ENCODE results near the gene SRA1. TPM values are rescaled to one million over a fixed set of nuclear protein-coding genes. Genes with fewer than 3 reads are reported as not detected.
A peak's percentile ranks its signal among the peaks of the same experiment; 100 is the strongest.

The SRA1 gene
- total RNA-seq, 2 experiments from 2014 or later = 34.4 to 36.9 TPM

DNA sequence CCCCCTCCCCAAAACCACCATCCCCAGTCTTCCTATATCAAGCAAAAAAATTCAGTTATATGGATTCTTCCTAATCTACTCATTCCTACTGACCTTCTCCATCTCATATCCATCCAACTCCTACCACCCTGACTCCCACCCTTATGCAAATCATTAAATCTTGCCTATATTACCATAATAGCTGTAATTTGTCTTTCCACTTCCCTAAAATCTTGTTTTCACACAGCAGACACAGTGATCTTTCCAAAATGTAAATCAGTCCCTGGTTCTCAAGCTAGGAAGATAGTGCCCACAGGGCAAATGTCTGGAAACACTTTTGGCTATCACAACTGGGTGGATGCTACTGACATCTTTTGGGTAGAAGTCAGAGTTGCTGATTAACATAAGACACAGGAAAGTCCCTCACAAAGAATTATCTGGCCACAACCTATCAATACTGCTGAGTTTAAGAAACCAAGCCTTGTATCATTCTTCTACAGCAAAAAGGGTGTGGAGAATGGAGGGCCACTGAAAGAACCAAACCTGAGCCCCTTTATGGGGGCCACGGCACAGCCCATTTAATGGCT lies 1.4 kb downstream of the SRA1 start:
- POLR2A ChIA-PET = interaction anchor here (0.6 kb wide), 1 partner anchor 135 kb away, joined by 5 read pairs; the partner anchor contains the start of genes HARS1 and HARS2
- no peaks in the 10 kb centered on the region for H3K9me3 Mint-ChIP-seq
- DNase-seq (no peak), ATAC-seq (ENCODE audit: low read depth) (no peak)
- no peaks in the 10 kb centered on the region for H3K27me3 Mint-ChIP-seq
- H3K27ac Mint-ChIP-seq = peak overlapping the region; percentile 85
- H3K36me3 Mint-ChIP-seq = peaks cover 36% of the 10 kb centered on the region
- peaks cover 52% of the 10 kb centered on the region for H3K4me1 Mint-ChIP-seq
- peak overlapping the region; percentile 92 for H3K4me3 Mint-ChIP-seq

DNA sequence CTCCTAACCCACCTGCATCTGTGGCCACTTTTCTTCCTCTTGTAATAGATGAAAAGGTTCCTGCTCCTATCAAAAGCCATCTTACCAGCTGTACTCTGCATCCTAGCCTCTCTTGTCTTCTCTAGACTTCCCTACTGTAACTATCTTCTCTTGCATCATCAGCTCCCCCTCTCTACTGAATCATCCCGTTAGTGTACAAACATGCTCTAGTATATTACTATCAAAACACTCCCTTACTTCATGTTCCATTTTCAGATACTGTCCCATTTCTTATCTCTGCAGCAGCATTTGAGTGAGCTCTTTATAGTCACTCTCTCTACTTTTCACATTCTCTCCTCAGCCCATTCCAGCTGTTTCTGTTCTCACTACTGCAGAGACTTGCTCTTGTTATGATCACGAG lies 2.8 kb downstream of the SRA1 start:
- Mint-ChIP-seq H3K36me3 (peaks cover 43% of the 10 kb centered on the region), H3K27me3 (no peaks in the 10 kb centered on the region), H3K4me3 (peak overlapping the region; percentile 32), H3K27ac (peak overlapping the region; percentile 44), H3K9me3 (no peaks in the 10 kb centered on the region), H3K4me1 (peaks cover 58% of the 10 kb centered on the region)
- DNase-seq (no peak), ATAC-seq (ENCODE audit: low read depth) (no peak)
- POLR2A ChIA-PET = interaction anchor here (1.2 to 1.8 kb wide), 2 partner anchors 16 to 85 kb away, joined by 3 to 5 read pairs; partner anchors contain the start of gene TMCO6

DNA sequence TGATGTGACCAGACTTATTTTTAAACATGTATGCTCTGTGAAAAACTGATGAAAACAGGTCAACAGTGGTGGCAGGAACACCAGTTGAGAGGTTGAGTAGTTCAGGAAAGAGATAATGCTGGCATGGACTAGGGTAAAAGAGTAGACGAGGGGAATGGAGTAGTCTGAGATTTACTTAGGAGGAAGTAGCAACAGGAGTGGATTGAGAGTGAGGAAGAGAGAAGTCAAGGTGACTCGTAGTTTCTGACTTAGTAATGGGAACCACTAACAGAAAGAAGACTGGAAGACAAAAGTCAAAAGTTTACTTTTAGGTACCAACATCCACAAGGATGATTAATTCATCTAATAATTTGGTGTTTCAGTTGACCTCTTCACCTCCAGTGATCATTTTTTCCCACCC lies 3.6 kb downstream of the SRA1 start:
- POLR2A ChIA-PET = interaction anchor here (0.6 to 1.8 kb wide), 3 partner anchors 65 to 190 kb away, joined by 3 to 5 read pairs (median 3); partner anchors contain the start of gene TMCO6
- ATAC-seq (ENCODE audit: low read depth) = no peak
- Mint-ChIP-seq H3K36me3 (peaks cover 45% of the 10 kb centered on the region), H3K9me3 (no peaks in the 10 kb centered on the region), H3K4me3 (peak overlapping the region; percentile 15), H3K4me1 (peaks cover 63% of the 10 kb centered on the region), H3K27me3 (no peaks in the 10 kb centered on the region), H3K27ac (peak overlapping the region; percentile 44)
- DNase-seq = no peak

DNA sequence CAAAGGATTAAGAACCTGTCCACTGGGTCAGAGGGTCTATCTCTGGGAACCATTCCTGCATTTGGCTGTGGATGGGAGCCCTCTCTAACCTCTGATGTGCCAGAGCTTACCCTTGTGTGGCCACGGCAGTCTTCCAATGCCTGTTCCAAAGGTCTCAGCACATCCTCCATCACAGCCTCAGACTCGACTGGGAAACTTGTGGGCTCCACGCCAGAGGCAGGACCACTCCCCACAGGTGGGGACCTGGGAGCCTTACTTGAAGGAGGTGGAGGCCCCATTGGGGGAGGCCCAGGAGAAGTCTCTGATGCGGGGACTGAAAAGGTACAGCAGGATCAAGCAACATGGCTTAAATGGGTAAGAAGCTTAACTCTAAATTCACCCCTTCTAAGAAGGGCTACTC lies 5.4 kb downstream of the SRA1 start:
- POLR2A ChIA-PET = interaction anchor here (1.1 kb wide), 1 partner anchor 12 kb away, joined by 3 read pairs; the partner anchor contains the start of gene APBB3
- Mint-ChIP-seq H3K9me3 (no peaks in the 10 kb centered on the region), H3K36me3 (peaks cover 45% of the 10 kb centered on the region), H3K27ac (no peak overlapping the region), H3K4me3 (no peak overlapping the region), H3K4me1 (peaks cover 69% of the 10 kb centered on the region), H3K27me3 (no peaks in the 10 kb centered on the region)
- DNase-seq (no peak), ATAC-seq (ENCODE audit: low read depth) (no peak)

DNA sequence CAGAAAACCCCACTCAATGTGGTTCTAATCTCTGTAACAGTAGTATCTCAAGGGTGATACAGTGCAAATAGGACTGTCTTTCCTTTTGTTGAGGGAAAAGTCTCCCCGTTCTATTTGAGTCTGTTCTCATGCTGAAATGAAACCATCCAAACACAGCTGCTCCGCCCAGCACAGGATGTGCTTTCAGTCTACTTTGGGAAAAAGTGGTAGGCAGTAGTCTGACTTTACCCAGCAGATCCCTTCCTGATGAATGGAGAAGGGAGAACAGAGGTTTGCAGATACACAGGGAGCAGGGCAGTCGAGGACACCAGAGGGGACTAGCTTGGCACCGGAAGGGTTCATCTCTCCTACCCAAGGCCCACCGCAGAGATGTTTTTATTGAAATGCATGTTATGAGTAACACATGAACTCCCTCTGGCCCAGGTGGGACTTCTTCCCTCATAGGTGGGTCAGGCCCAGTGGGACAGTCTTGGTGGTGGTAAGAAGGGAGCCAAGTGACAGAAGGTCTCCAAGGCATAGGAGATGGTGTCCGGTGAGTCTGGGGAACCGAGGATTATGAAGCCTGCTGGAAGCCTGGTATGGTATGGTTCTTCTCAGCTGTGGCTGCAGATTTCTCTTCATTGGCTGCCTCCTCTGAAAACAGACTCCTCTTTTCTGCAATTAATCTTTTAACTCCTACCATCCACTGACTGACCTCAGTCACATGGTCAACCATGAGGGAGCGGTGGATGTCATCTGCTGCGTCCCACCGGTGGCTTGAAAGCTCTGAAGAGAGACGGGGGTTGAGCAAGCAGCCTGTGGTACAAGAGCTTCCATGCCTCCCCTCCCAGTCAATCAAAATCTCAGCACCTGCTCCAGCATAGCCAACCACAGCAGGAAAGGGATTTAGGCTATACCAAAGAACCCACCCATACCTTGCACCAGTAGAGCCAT lies 6.9 kb downstream of the SRA1 start:
- peaks cover 36% of the 10 kb centered on the region for H3K36me3 Mint-ChIP-seq
- ATAC-seq (ENCODE audit: low read depth) (no peak), DNase-seq (no peak)
- no peak overlapping the region for H3K4me3 Mint-ChIP-seq
- peak overlapping the region; percentile 85 for H3K27ac Mint-ChIP-seq
- H3K9me3 Mint-ChIP-seq = no peaks in the 10 kb centered on the region
- H3K27me3 Mint-ChIP-seq = no peaks in the 10 kb centered on the region
- POLR2A ChIA-PET = interaction anchor here (0.9 kb wide), 1 partner anchor 18 kb away, joined by 3 read pairs; no protein-coding TSS in a partner anchor
- peaks cover 61% of the 10 kb centered on the region for H3K4me1 Mint-ChIP-seq

DNA sequence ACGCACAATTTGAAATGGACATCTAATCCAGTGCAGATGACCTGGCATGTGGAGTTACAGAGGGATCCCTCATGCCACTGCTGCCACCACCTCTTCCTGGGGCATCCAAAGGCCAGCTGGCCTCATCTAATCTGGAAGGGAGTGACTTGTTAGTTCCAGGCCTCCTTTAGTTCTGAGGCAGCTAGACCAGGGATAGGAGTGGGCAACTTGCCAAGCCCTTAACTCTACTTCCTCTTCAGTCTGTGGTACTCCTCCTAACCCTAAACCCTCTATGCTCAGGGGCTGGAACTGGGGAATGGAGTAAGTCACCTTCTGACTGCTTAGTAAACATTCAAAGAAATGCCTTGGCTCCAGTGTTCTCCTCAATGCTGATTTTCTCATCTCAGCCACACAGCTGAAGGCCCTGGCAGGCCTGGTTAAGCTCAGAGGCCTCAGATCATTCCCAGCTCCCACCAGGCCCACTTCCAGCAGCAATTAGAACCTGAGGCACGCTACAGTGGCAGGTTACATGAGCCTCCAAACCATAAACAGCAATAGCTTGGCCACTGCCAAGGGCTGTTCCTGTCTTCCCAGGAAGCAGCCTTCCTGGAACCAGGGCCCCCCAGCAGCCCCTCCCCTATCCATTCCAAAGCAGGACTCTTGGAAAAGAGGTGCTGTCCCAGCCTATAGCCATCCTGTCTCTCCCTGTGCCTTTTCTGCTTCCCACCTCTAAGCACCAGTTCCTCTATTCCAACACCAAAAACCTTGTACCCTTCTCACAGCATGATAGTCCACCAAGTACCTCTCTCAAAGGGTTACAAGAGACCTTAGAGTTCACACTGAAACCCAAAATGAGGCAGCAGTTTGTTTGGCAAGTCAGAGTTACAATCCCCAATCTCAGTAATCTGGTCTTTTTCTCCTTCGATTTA lies 7.8 kb downstream of the SRA1 start:
- ATAC-seq (ENCODE audit: low read depth) = no peak
- POLR2A ChIA-PET = interaction anchor here (2.7 to 3.5 kb wide), 3 partner anchors 8 to 148 kb away, joined by 20 to 23 read pairs (median 23); partner anchors contain the start of genes ANKHD1, APBB3, SLC35A4 and SRA1
- Mint-ChIP-seq H3K4me3 (peak overlapping the region; percentile 41), H3K9me3 (no peaks in the 10 kb centered on the region), H3K36me3 (peaks cover 38% of the 10 kb centered on the region), H3K27me3 (no peaks in the 10 kb centered on the region), H3K4me1 (peaks cover 53% of the 10 kb centered on the region), H3K27ac (peak overlapping the region; percentile 99)
- DNase-seq = no peak

DNA sequence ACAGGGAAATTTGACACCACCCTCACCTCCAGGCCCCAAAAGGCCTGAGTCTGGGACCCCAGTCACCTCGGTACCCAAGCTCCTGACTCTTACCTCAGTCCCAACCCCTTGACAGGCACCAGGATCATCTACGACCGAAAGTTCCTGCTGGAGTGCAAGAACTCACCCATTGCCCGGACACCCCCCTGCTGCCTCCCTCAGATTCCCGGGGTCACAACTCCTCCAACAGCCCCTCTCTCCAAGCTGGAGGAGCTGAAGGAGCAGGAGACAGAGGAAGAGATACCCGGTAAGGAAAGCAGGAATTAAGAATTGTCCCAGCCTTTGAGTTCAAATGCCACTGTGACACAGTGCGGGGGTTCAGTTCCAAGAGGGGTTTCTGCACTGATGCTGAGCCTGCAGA lies 8.5 kb downstream of the SRA1 start:
- no peak for ATAC-seq (ENCODE audit: low read depth)
- POLR2A ChIA-PET = interaction anchor here (1.0 to 3.5 kb wide), 11 partner anchors 9 to 441 kb away, joined by 3 to 23 read pairs (median 7); partner anchors contain the start of genes ANKHD1, APBB3, CD14 and IK
- Mint-ChIP-seq H3K4me1 (peaks cover 46% of the 10 kb centered on the region), H3K27me3 (no peaks in the 10 kb centered on the region), H3K9me3 (no peaks in the 10 kb centered on the region), H3K4me3 (peak overlapping the region; percentile 87), H3K27ac (peak overlapping the region; percentile 99), H3K36me3 (peaks cover 38% of the 10 kb centered on the region)
- DNase-seq = no peak

DNA sequence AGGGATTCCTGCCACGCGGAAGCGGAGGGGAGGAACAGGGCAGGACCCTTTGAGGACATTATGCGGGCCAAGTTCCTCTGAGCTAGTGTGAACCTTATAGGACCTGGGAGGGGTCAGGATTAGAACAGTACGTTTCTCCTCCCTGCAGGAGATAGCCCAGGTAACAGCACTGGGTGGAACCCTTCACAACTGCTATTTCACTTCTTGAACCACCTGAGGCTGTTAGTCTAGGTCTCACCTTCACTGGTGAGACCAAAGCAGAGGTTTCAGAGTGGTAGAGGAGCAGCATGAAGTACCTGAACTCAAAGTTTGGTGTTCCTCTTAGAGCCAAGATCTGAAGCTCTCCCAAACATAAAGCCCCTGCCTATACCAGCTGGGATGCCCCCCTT lies 9.0 kb downstream of the SRA1 start:
- no peaks in the 10 kb centered on the region for H3K9me3 Mint-ChIP-seq
- peak overlapping the region; percentile 87 for H3K4me3 Mint-ChIP-seq
- ATAC-seq (ENCODE audit: low read depth) = peak; percentile 4
- no peak for DNase-seq
- H3K27ac Mint-ChIP-seq = peak overlapping the region; percentile 99
- H3K27me3 Mint-ChIP-seq = no peaks in the 10 kb centered on the region
- POLR2A ChIA-PET = interaction anchor here (1.0 to 3.5 kb wide), 12 partner anchors 9 to 440 kb away, joined by 3 to 23 read pairs (median 6); partner anchors contain the start of genes ANKHD1, APBB3, CD14 and IK
- H3K36me3 Mint-ChIP-seq = peaks cover 36% of the 10 kb centered on the region
- peaks cover 41% of the 10 kb centered on the region for H3K4me1 Mint-ChIP-seq

DNA sequence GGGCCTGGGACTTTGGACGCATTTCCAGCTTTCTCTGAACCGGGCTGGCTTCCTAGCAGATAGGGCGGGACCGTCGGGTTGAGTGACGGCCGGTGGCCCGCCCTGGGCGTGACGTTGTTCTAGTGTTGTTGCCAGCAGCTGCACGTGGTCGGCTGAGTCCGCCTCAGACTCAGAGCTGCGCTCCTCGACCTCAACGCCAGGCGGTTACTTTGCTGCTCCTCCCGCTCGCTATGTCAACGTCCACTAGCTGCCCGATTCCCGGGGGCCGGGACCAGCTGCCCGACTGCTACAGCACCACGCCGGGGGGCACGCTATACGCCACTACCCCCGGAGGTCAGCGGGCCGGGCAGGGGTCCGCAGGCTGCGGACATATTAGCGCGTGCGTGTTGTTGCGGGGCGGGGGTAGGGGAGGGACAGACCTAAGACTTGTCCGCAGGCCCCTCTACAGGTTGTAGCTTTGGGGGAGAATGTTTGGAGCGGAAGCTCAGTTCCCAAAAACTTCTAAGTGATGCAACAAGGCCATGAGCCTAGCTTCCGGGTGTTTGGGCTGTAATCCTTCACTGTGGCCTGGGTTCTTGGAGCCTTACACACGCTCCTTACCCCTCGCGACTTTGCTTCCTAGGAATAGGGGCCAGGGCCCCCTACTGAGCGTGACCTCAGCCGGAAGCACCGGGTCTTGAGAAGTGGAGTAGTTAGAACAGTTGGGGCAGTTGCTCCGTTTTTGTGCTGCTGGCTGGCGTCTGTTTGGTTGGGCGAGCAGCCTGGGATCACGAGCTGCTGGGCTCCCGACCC lies 9.6 kb downstream of the SRA1 start, which contains the start of gene EIF4EBP3:
EIF4EBP3 (plus strand) TSS at position 155 of the 792 bp plus-strand sequence; CDS start at position 231, 76 bp downstream.
- H3K36me3 Mint-ChIP-seq = peaks cover 31% of the 10 kb centered on the region

DNA sequence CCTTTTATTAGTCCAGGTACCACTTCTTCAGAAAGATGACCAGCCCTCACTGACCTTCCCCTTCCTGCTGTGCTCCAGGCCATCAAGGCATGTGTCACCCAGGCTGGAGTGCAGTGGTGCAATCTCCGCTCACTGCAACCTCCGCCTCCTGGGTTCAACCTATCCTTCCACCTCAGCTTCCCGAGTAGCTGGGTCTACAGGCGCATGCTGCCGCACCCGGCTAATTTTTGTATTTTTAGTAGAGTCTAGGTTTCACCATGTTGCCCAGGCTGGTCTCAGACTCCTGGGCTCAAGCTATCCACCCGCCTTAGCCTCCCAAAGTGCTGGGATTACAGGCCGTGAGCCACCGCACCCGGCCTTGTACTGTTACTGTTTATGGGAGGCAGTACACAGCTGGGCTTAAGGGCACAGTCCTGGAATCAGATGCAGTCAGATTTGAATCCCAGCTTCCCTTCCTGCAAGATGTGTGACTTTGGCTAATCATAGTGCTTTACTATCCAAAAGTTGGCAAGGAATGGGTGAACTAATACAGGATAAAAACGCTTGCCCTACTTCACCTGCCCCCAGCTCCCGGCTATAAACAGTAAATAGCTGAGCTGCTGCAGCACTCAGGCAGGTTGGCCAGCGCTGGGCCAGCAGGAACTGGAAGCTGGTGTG lies 10.3 kb downstream of the SRA1 start:
- POLR2A ChIA-PET = interaction anchor here (1.0 to 3.5 kb wide), 14 partner anchors 10 to 439 kb away, joined by 3 to 23 read pairs (median 6); partner anchors contain the start of genes ANKHD1, APBB3, CD14 and HARS1
- Mint-ChIP-seq H3K36me3 (peaks cover 30% of the 10 kb centered on the region), H3K4me1 (peaks cover 33% of the 10 kb centered on the region), H3K27ac (peak overlapping the region; percentile 99), H3K4me3 (peak overlapping the region; percentile 87), H3K27me3 (no peaks in the 10 kb centered on the region), H3K9me3 (no peaks in the 10 kb centered on the region)
- ATAC-seq (ENCODE audit: low read depth) = no peak
- DNase-seq = no peak

More for the DNA sequence above, 9.6 kb downstream of the SRA1 start, which contains the start of gene EIF4EBP3:
- Mint-ChIP-seq H3K27me3 (no peaks in the 10 kb centered on the region), H3K27ac (peak within 1 kb of the TSS; percentile 99), H3K4me1 (peaks cover 35% of the 10 kb centered on the region), H3K9me3 (no peaks in the 10 kb centered on the region), H3K4me3 (peak within 1 kb of the TSS; percentile 87)
- ATAC-seq (ENCODE audit: low read depth) (peak; percentile 96), DNase-seq (peak; percentile 86)
- POLR2A ChIA-PET = interaction anchor here (1.0 to 3.5 kb wide), 15 partner anchors 10 to 440 kb away, joined by 3 to 23 read pairs (median 6); partner anchors contain the start of genes ANKHD1, APBB3, CD14 and HARS1

DNA sequence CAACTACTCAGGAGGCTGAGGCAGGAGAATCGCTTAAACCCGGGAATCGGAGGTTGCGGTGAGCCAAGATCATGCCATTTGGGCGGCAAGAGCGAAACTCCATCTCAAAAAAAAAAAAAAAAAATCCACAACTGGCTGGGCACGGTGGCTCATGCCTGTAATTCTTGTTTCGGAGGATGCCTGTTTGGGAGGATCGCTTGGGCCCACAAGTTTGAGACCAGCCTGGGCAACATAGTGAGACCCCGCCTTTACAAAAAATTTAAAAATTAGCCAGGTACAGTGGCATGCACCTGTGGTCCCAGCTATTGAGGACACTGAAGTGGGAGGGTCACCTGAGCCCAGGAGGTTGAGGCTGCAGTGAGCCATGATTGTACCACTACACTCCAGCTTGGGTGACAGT lies 11.7 kb downstream of the SRA1 start:
- DNase-seq = no peak
- Mint-ChIP-seq H3K27me3 (no peaks in the 10 kb centered on the region), H3K9me3 (no peaks in the 10 kb centered on the region), H3K27ac (peak overlapping the region; percentile 45), H3K36me3 (peaks cover 22% of the 10 kb centered on the region), H3K4me1 (peaks cover 27% of the 10 kb centered on the region), H3K4me3 (no peak overlapping the region)
- no peak for ATAC-seq (ENCODE audit: low read depth)
- POLR2A ChIA-PET = interaction anchor here (3.5 kb wide), 1 partner anchor 19 kb away, joined by 23 read pairs; the partner anchor contains the start of genes APBB3 and SLC35A4

All from activated naive CD8-positive, alpha-beta T cell treated with anti-CD3 and anti-CD28 coated beads, Interleukin-2, amount 10 ng/mL, durations not matched to agents 7 days and 5 days (primary cell).